Amygdala (tissue), 56 donors: ENCODE results near the gene SOX6.

Source experiments
- DNase-seq, 56 donors: peaks; one replicate each; lab custom pipeline; 2025; lab: John Stamatoyannopoulos, UW

The SOX6 gene

DNA sequence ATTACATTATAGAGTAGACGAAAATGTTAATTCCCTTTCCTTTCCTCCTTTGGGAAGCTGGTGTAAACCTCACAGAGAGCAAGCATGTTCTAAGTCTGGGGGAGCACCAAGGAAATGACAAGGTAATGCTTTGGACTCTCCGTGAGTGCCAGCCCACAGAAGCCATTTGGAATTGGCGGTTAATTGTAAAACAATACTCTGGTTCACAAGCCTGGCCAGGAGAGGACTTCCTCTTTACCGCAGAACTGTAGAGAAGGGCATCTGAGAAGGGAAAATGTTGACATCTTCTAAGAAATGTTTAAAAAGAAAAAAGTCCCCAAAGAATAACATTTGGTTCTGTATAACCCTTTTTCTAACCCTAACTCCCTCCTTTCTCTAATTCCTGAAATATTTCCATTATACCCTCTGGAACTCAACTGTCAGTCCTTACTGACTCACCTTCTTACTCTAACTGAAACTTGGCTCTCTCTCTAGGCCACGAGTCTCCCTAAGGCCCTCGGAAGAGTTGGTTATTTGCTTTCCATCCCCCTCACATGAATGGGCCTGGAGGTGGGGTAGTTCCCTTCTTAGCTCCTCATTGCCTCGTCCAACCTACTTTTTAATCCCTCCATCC is 379.8 kb downstream of the SOX6 start:
- no peak for DNase-seq

GRCh38 chr11:15975742-15976141 is 380.6 kb downstream of the SOX6 start:
- DNase-seq = no peak

GRCh38 chr11:15972838-15973237 is 383.5 kb downstream of the SOX6 start:
- DNase-seq = no peak

GRCh38 chr11:15971215-15971546 is 385.2 kb downstream of the SOX6 start:
- no peak for DNase-seq

- no peak for DNase-seq
Observed at GRCh38 chr11:15970506-15971214, 385.7 kb downstream of the SOX6 start.

DNA sequence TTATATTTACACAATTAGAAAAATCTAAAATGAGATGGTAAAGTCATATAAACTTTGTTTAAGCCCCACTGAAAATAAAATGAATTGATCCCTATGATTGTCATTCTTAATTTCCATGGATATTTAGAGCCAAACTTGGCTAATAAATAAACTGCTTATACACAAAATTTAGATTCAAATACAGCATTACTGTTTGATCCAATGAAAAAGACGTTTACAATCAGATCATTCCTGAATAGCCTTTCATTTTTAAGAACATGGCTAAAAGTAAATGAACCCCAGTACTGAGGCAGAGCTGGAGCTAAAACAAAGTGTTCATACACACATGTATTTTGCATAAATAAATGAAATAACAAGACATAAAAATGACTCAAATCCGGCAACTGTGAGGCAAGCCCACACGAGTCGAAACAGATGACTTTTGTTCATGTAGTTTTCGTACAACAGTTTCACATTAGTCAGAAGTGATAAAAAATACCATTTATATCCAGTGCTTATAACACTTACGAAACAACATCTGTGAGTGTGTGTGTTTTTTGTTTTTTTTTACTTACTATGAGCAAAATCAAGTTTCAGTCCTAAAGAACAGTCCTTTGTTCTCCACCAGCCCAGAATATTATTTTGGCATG is 386.5 kb downstream of the SOX6 start:
- peak in 7 of 56 donors; percentile 5 to 25 (median 13) for DNase-seq

- peak in 21 of 56 donors; percentile 3 to 63 (median 28) for DNase-seq
Observed at GRCh38 chr11:15969281-15969680, 387.1 kb downstream of the SOX6 start.

- DNase-seq = peak in 3 of 56 donors; percentile 5 to 31 (median 8)
Observed at GRCh38 chr11:15968461-15969130, 387.8 kb downstream of the SOX6 start.

GRCh38 chr11:15967966-15968365 is 388.4 kb downstream of the SOX6 start:
- no peak for DNase-seq

DNA sequence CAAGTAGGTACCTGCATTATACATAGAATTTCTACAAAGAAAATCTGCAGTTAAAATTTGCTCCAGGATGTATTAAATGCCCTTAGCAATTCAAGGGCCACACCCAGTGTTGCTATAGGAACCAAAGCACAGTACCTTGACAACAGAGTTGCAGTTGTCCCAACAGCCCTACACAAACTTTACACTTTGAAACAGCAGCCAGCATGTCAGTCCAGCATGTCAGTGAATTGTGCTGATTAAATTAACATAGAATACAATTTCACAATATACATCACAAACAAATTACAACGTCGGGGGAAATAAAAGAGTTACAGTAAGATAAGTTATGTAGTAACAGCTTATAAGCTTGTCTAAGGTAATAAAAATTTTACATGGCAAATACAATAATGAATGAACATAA is 389.2 kb downstream of the SOX6 start:
- DNase-seq = no peak

GRCh38 chr11:15965562-15966250 is 390.6 kb downstream of the SOX6 start:
- no peak for DNase-seq

DNA sequence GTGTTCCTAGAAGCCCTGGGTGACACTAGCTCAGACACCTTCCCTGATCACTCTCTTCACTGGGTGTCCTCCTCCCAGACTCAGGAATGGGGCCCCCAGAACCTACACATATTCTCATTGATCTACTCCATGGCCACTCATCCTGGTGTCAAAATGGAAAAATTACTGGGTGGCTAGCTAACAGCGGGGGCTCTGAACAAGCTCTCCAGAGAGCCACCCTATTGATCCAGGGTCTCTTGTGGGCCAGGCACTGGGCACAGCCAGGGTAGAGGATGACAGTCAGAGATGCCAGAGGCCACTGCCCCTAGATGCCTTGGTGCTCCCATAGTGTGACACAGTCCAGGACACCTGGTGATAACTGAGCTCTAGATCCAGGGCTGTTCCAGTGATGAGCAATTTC is 393.1 kb downstream of the SOX6 start:
- DNase-seq = no peak

- DNase-seq = no peak
Observed at GRCh38 chr11:15958910-15959309, 397.4 kb downstream of the SOX6 start.

DNA sequence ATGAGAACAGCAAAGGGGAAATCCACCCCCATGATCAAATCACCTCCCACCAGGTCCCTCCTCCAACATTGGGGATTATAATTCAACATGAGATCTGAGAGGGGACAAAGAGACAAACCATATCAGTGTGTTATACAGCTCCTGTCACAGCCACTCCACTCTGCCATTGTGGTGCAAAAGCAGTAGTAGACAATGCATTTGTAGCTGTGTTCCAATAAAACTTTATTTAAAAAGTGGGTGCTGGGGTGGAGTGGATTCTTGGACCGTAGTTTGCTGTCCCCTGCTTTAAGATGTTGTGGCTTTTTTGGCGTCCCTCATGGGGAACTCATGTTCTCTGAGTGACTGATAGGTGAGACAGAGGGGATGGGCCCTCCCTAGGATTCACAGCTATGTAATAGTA is 399.1 kb downstream of the SOX6 start:
- DNase-seq = no peak

GRCh38 chr11:15956302-15956701 is 400.0 kb downstream of the SOX6 start:
- DNase-seq = no peak

DNA sequence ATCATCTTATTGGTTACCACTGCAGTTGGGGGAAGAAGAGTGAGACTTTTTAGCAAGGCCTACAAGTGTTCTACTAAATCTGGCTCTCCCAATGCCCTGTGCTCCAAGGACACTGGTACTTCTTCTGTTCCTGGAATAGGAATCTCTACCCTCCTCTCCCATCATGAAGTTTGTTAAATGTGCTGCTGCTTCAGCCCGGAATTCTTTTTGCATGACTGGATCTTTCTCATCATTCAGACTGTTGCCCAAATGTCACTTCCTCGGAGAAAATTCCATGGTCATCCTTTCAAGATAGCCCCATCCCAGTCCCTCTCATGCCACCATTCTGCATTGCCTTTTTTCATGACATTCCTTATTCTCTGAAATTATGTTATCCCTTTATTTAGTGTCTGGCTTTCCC is 400.8 kb downstream of the SOX6 start:
- no peak for DNase-seq

DNA sequence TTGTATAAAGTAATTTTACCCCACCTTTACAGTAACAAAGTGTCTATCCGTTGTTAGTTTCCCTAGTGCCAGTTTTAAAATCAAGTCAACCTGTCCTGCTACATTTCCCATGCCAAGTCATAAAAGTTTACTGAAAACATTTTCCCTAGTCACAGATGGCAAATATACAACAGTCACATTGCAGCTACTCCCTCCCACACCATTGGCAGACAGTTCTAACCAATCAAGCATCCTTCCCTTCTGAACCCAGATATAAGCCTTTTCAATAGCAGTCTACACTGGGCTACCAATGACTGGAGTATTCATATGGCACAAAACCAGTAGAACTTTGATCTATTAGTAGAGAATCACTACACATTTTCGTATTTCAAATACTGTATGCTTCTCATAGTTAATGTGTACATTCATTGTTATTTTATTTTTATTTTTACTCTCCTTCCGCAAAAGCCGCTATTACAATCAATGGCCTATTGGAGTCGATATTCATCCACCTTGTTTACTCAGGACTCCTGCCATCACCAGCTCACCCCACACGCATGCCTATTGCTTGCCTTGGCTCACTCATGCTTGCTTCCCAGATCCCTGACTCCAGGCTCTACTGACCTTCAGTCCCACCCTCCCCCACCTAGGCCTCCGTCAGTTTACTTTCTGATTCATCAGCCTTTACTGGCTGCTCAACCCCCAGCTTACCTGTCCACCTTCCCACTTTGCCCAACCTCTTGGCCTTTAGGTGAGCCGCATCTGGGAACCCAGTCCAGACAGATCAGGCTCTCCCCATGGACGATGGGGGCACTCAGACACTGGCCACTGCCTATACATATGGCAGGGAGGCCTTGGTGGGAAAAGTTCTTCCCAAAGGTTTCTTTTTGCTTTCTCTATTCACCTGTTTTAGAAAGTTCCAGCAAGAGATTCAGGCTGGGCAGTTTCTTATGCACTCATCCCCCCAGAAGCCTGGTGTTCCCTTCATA is 408.4 kb downstream of the SOX6 start:
- no peak for DNase-seq

GRCh38 chr11:15945726-15946125 is 410.6 kb downstream of the SOX6 start:
- no peak for DNase-seq

- DNase-seq = peak in 1 of 56 donors; percentile 42
Observed at GRCh38 chr11:15944460-15944859, 411.9 kb downstream of the SOX6 start.
